ENCODE measurements around the gene CXCR6.

The CXCR6 gene

GRCh38 chr3:45972534-45973402, 29.5 kb downstream of the CXCR6 start:
- ATAC-seq: peak; percentile 46 to 52

- ATAC-seq: no peak
Measured at GRCh38 chr3:45974686-45975085, 31.4 kb downstream of the CXCR6 start.

GRCh38 chr3:45975686-45976085, 32.4 kb downstream of the CXCR6 start:
- ATAC-seq: no peak

GRCh38 chr3:45976191-45977091, 33.2 kb downstream of the CXCR6 start:
- peak; percentile 5 to 6 for ATAC-seq

- ATAC-seq: peak; percentile 28 to 33
Measured at GRCh38 chr3:45978006-45978761, 34.9 kb downstream of the CXCR6 start.

GRCh38 chr3:45979378-45979777, 36.1 kb downstream of the CXCR6 start:
- no peak for ATAC-seq

GRCh38 chr3:45980229-45980813, 37.1 kb downstream of the CXCR6 start:
- ATAC-seq: peak; percentile 73 to 75

- no peak for ATAC-seq
Measured at GRCh38 chr3:45980819-45981218, 37.6 kb downstream of the CXCR6 start.

GRCh38 chr3:45981346-45982074, 38.2 kb downstream of the CXCR6 start:
- peak; percentile 36 to 42 for ATAC-seq

- no peak for ATAC-seq
Measured at GRCh38 chr3:45983770-45984169, 40.5 kb downstream of the CXCR6 start.

- no peak for ATAC-seq
Measured at GRCh38 chr3:45984331-45985312, 41.4 kb downstream of the CXCR6 start.

- ATAC-seq: no peak
Measured at GRCh38 chr3:45985532-45986302, 42.5 kb downstream of the CXCR6 start.

- ATAC-seq: no peak
Measured at GRCh38 chr3:45986303-45986982, 43.2 kb downstream of the CXCR6 start.

- no peak for ATAC-seq
Measured at GRCh38 chr3:45987368-45988291, 44.4 kb downstream of the CXCR6 start.

- ATAC-seq: no peak
Measured at GRCh38 chr3:45988362-45988761, 45.1 kb downstream of the CXCR6 start.

GRCh38 chr3:45988804-45989203, 45.5 kb downstream of the CXCR6 start:
- peak; percentile 78 to 85 for ATAC-seq

- no peak for ATAC-seq
Measured at GRCh38 chr3:45990181-45990580, 46.9 kb downstream of the CXCR6 start.

- no peak for ATAC-seq
Measured at GRCh38 chr3:45991341-45991740, 48.1 kb downstream of the CXCR6 start.
